Memory B cell (primary cell): ENCODE results near the gene IGF2BP1.

ENCODE experiments used
- ATAC-seq: fragments of 150-1000 bp; cut with Tn5 transposase; 2 replicates; pipeline ENCODE4 v1.10.0; 2021; ENCODE audit warnings: low read depth, mild to moderate bottlenecking, moderate library complexity
- DNase-seq, 2 donors: peaks; one replicate each; pipeline ENCODE4 v3.0.0; 2022; ENCODE audit warnings: low spot score in 2 of 2
- H3K27ac Mint-ChIP-seq: one replicate; pipeline ENCODE4 v1.8.0; 2022; ENCODE audit warnings: mild to moderate bottlenecking, moderate library complexity, mixed read lengths
- H3K27me3 Mint-ChIP-seq: one replicate; pipeline ENCODE4 v1.8.0; 2022; ENCODE audit warnings: mixed read lengths
- H3K36me3 Mint-ChIP-seq: one replicate; pipeline ENCODE4 v1.8.0; 2022; ENCODE audit warnings: mild to moderate bottlenecking, mixed read lengths
- H3K4me1 Mint-ChIP-seq: one replicate; pipeline ENCODE4 v1.8.0; 2022; ENCODE audit warnings: mixed read lengths
- H3K4me3 Mint-ChIP-seq: one replicate; pipeline ENCODE4 v1.8.0; 2022; ENCODE audit warnings: mild to moderate bottlenecking, moderate library complexity, mixed read lengths
- H3K9me3 Mint-ChIP-seq: one replicate; pipeline ENCODE4 v1.8.0; 2022; ENCODE audit warnings: mixed read lengths

Gene IGF2BP1

DNA sequence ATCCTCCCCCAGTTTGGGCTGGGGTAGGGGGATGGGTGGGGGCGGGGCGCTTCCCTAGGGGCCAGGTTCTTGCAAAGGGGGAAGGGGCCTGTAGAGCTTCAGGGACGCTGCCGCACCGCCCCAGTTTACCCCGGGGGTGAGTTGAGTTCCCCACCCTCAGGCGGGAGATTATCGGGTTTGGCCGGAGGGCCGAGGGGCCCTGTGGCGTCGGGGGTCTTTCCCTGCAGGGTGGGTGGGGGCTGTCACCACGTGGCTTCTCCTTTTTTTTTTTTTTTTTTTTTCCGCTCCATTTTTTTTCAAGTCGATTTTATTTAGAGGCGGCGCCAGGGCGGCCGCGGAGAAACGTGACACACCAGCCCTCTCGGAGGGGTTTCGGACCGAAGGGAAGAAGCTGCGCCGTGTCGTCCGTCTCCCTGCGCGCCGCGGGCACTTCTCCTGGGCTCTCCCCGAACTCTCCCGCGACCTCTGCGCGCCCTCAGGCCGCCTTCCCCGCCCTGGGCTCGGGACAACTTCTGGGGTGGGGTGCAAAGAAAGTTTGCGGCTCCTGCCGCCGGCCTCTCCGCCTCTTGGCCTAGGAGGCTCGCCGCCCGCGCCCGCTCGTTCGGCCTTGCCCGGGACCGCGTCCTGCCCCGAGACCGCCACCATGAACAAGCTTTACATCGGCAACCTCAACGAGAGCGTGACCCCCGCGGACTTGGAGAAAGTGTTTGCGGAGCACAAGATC lies at the start of gene IGF2BP1:
IGF2BP1 (plus strand) TSS at position 283 of the 724 bp plus-strand sequence; CDS start at position 644, 361 bp downstream.
- H3K27me3 Mint-ChIP-seq: peaks cover 34% of the 10 kb centered on the region

DNA sequence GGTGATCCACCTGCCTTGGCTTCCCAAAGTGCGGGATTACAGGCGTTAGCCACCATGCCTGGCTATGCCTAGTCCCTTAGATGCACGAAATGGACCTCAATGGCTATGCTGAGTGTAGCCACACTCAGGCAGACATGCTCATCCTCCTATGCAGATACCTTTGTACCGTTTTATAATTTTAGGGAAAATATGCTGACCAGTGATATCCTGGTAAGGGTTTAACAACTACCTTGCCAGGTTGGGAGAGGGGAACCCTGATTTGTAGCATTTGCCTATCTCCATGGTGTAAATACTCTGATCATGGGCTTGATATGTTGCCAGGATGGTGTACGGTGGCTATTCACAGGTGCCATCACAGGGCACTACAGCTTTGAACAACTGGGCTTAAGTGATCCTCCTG lies 45.6 kb upstream of the IGF2BP1 start:
- Mint-ChIP-seq H3K9me3 (peaks cover 4% of the 10 kb centered on the region), H3K4me3 (no peak overlapping the region), H3K4me1 (peaks cover 4% of the 10 kb centered on the region), H3K27ac (no peak overlapping the region), H3K36me3 (peaks cover 6% of the 10 kb centered on the region), H3K27me3 (peaks cover 8% of the 10 kb centered on the region)
- ATAC-seq: no peak
- no peak for DNase-seq

More for the DNA sequence above, at the start of gene IGF2BP1:
- H3K4me1 Mint-ChIP-seq: peaks cover 12% of the 10 kb centered on the region
- peak within 1 kb of the TSS; percentile 46 for H3K27ac Mint-ChIP-seq
- DNase-seq: peak; percentile 19 to 44
- H3K4me3 Mint-ChIP-seq: peak within 1 kb of the TSS; percentile 68
- peaks cover 1% of the 10 kb centered on the region for H3K9me3 Mint-ChIP-seq
- ATAC-seq: no peak
- H3K36me3 Mint-ChIP-seq: no peaks in the 10 kb centered on the region

DNA sequence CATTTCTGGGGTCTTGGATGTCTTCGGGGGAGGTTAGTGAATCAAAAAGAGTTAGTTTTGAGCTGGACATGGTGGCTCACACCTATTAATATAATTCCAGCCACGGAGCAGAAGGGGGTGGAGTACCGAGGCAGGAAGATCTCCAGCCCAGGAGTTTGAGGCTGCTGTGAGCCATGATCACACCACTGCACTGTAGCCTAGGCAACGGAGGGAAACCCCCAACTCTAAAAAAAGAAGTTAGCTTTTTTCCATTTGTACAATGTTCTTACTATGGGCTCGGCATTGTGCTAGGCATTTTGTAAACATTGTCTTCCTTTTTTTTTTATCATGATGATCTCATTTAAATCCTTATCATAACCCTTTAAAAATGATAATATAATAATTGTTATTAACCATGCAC lies 44.3 kb upstream of the IGF2BP1 start:
- Mint-ChIP-seq H3K9me3 (peaks cover 2% of the 10 kb centered on the region), H3K4me1 (peaks cover 4% of the 10 kb centered on the region), H3K27ac (peak overlapping the region; percentile 22), H3K4me3 (no peak overlapping the region), H3K36me3 (peaks cover 3% of the 10 kb centered on the region), H3K27me3 (peaks cover 7% of the 10 kb centered on the region)
- ATAC-seq (peak; percentile 89), DNase-seq (peak in 1 of 2 donors; percentile 10)

DNA sequence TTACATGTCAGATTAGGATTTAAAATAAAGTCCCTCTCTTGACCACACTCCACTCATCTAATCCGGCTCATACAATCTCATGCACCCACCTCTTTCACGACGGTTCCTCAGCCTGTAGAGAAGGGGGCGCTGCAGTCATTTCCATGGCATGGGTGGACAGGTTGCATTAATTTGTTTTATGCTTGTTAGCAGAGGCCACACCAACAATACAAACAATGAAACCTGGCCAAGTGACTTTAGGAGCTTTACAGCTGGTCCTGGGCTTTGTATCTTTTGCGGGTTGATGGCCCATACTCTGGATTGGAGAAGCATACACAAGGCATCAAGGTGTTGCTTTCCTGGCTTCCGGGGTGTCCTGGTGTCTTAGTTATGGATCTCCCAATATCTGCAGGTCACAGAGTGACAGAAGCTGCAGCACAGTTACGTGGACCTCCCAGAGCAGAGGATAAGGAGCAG lies 42.9 kb upstream of the IGF2BP1 start:
- ATAC-seq (no peak), DNase-seq (no peak)
- H3K9me3 Mint-ChIP-seq: peaks cover 1% of the 10 kb centered on the region
- H3K4me3 Mint-ChIP-seq: no peak overlapping the region
- peaks cover 10% of the 10 kb centered on the region for H3K27me3 Mint-ChIP-seq
- H3K27ac Mint-ChIP-seq: no peak overlapping the region
- H3K36me3 Mint-ChIP-seq: peaks cover 1% of the 10 kb centered on the region
- H3K4me1 Mint-ChIP-seq: peaks cover 4% of the 10 kb centered on the region

DNA sequence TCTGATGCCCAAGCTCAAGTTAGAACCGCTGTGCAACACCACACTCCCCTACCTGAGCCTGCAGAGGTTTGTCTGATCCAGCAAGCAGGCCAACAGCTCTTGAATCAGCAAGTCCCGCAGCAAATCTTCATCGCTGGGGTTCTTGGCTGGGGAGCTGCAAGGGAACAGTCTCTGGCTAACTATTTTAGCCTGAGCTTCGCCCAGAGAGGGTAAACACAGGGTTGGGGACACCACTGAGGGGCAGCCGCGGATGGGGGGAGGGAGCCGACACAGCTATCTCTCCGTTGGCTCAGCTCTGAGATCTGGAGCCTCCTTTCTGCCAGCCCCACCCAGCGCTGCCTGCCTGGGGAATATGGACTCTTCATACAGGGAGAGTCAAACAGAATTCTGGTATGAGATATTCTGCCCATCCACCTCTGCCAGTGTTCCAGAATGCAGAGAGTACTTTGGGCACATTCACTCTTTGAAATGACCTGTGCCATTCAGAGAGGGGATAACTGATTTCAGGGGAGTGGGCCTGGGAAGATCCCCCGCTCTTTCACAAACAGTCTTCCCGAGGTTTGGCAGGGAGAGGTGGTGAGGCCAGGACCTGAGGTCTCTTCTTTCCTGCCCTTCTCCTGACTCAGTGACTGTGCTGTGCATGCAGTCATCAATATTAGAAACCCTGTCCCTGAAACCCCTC lies 36.2 kb upstream of the IGF2BP1 start:
- Mint-ChIP-seq H3K4me1 (no peaks in the 10 kb centered on the region), H3K36me3 (peaks cover 1% of the 10 kb centered on the region), H3K9me3 (peaks cover 1% of the 10 kb centered on the region), H3K27ac (no peak overlapping the region), H3K27me3 (peaks cover 27% of the 10 kb centered on the region), H3K4me3 (no peak overlapping the region)
- DNase-seq (no peak), ATAC-seq (no peak)

DNA sequence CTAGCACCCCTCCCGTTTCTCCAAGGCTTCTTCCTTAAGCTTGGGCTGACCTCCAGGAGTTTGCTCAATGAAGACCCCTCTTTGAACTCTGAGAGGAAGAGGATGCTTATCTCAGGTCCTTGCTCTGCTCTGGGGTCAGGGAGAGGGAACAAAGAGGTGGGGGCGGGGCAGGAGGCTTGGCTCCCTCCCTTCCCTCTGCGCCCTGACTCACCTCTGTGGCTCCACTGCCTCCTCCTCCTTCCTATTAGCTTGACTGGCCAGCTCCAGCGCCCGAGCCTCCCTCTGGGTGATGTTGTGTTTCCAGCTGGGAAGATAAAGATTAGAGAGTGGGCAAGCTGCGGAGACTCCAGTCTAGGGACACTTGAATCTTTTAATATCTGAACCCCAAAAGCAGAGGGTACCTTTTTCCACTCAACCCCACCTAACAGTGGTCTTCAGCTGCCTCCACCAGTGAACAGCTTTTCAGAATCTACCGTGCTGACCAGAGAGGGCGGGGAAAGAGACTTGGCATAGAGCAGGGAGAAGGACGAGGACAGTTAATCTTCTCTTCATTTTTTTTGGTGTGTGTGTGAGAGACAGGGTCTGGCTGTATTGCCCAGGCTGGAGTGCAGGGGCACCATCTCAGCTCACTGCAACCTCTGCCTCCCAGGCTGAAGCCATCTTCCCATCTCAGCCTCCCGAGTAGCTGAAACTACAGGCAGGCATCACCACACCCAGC lies 35.5 kb upstream of the IGF2BP1 start:
- H3K27ac Mint-ChIP-seq: no peak overlapping the region
- no peaks in the 10 kb centered on the region for H3K4me1 Mint-ChIP-seq
- H3K27me3 Mint-ChIP-seq: peaks cover 24% of the 10 kb centered on the region
- no peak for DNase-seq
- H3K4me3 Mint-ChIP-seq: no peak overlapping the region
- no peak for ATAC-seq
- H3K9me3 Mint-ChIP-seq: no peaks in the 10 kb centered on the region
- no peaks in the 10 kb centered on the region for H3K36me3 Mint-ChIP-seq

DNA sequence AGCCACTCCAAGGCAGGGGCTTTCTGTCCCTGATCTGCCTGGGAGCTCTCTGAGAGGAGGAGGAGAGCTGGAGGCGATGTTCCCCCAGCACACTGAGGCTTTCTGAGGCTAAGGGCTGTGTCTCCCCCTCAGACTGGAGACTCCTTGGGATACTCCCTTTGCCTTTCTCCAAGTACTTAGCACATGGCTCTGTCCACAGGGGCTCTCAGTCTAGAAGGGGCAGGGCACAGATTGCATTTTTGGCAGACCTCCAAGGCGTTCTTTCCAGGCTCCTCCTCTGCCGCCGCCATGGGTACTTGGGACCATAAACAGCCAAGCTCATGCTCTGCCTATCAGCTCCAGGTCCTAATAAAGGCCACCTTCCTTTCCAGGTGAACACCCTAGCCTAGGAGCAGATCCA lies 27.0 kb upstream of the IGF2BP1 start:
- no peaks in the 10 kb centered on the region for H3K9me3 Mint-ChIP-seq
- ATAC-seq (no peak), DNase-seq (no peak)
- H3K27ac Mint-ChIP-seq: no peak overlapping the region
- no peak overlapping the region for H3K4me3 Mint-ChIP-seq
- peaks cover 22% of the 10 kb centered on the region for H3K27me3 Mint-ChIP-seq
- no peaks in the 10 kb centered on the region for H3K36me3 Mint-ChIP-seq
- H3K4me1 Mint-ChIP-seq: no peaks in the 10 kb centered on the region

DNA sequence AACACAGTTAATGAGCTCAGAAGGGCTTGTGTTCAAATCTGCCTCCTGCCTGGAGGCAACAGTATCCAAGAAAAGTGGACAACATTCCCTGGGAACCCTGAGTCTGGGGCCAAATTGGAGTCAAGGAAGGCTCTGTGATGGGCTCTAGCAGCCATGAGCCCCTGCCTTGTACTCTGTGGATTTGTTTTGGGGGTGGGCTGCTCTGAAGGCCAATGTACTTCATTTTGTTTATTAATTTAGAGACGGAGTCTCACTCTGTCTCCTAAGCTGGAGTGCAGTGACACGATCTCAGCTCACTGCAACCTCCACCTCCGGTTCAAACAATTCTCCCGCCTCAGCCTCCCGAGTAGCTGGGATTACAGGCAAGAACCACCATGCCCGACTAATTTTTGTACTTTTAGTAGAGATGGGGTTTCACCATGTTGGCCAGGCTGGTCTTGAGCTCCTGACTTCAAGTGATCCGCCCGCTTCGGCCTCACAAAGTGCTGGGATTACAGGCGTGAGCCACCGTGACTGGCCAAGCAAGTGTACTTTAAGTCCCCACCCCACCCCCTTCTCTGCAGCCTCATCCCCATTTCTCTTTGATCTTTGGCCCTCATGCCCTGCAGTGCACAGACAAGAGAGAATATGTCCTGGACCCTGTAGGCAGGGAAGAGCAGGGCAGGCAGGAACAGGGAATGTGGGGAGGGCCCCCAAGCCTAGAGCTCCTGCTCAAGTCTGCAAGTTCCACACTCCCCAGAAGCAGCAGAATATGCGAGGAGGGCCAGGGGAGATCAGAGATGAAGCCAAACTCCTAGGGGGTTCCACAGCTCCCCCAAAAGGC lies 26.1 kb upstream of the IGF2BP1 start:
- ATAC-seq: no peak
- no peak overlapping the region for H3K27ac Mint-ChIP-seq

DNA sequence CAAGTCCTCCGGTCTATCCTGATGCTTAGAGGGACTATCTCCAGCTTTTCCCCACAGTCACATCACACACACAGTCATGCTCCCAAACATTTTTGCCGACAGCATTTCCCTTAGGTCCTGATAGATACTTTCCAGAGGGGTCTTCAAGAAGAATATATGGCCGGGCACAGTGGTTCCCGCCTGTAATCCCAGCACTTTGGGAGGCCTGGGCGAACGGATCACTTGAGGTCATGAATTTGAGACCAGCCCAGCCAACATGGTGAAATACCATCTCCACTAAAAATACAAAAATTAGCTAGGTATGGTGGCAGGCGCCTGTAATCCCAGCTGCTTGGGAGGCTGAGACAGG lies 24.5 kb upstream of the IGF2BP1 start:
- ATAC-seq (no peak), DNase-seq (no peak)
- H3K27ac Mint-ChIP-seq: no peak overlapping the region
- no peaks in the 10 kb centered on the region for H3K4me1 Mint-ChIP-seq
- no peaks in the 10 kb centered on the region for H3K36me3 Mint-ChIP-seq
- no peak overlapping the region for H3K4me3 Mint-ChIP-seq
- peaks cover 16% of the 10 kb centered on the region for H3K27me3 Mint-ChIP-seq
- no peaks in the 10 kb centered on the region for H3K9me3 Mint-ChIP-seq

More for the DNA sequence above, 26.1 kb upstream of the IGF2BP1 start:
- Mint-ChIP-seq H3K4me3 (no peak overlapping the region), H3K36me3 (no peaks in the 10 kb centered on the region), H3K4me1 (no peaks in the 10 kb centered on the region), H3K9me3 (no peaks in the 10 kb centered on the region), H3K27me3 (peaks cover 19% of the 10 kb centered on the region)
- no peak for DNase-seq

DNA sequence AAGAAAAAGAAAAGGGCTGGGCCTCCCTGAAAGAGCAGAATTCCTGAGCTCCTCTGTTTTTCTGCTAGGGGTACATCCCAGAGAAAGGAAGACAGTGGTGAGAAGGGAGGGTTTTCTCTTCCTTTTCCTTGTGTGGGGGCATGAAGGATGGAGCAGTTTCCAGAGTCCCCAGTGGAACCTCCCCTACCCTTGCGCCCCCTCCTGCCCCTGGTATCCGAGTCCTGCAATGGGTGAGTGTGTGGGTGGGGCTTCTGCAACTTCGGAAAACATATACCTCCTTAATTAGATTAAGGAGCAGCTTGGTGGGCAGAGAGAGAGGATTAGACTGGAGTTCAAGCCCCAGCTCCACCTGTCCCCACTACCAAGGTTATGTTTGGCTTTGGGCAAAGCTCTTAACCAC lies 23.4 kb upstream of the IGF2BP1 start:
- peaks cover 12% of the 10 kb centered on the region for H3K27me3 Mint-ChIP-seq
- no peak overlapping the region for H3K4me3 Mint-ChIP-seq
- ATAC-seq: no peak
- DNase-seq: no peak
- no peaks in the 10 kb centered on the region for H3K36me3 Mint-ChIP-seq
- H3K27ac Mint-ChIP-seq: no peak overlapping the region
- H3K9me3 Mint-ChIP-seq: no peaks in the 10 kb centered on the region
- no peaks in the 10 kb centered on the region for H3K4me1 Mint-ChIP-seq

DNA sequence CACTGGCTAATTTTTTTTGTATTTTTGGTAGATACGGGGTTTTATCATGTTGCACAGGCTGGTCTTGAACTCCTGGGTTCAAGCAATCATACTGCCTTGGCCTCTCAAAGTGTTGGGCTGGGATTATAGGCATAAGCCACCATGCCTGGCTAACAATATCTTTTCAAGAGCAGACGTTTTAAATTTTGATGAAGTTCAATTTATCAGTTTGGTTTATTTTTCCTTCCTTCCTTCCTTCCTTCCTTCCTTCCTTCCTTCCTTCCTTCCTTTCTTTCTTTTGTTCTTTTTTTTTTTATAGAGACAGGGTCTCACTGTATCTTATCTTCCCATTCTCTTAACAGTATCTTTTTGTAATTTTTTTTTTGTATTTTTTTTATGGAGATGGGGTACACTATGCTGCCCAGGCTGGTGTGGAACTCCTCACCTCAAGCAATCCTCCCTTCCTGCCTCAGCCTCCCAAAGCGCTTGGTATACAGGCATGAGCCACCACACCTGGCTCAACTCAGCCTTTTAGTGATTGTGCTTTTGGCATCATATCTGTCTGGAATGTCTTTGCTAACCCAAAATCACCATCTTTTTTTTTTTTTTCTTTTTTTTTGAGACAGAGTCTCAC lies 15.2 kb upstream of the IGF2BP1 start:
- no peaks in the 10 kb centered on the region for H3K27me3 Mint-ChIP-seq
- no peaks in the 10 kb centered on the region for H3K4me1 Mint-ChIP-seq
- peaks cover 5% of the 10 kb centered on the region for H3K9me3 Mint-ChIP-seq
- no peaks in the 10 kb centered on the region for H3K36me3 Mint-ChIP-seq
- H3K4me3 Mint-ChIP-seq: no peak overlapping the region
- no peak for DNase-seq
- H3K27ac Mint-ChIP-seq: no peak overlapping the region
- ATAC-seq: no peak

DNA sequence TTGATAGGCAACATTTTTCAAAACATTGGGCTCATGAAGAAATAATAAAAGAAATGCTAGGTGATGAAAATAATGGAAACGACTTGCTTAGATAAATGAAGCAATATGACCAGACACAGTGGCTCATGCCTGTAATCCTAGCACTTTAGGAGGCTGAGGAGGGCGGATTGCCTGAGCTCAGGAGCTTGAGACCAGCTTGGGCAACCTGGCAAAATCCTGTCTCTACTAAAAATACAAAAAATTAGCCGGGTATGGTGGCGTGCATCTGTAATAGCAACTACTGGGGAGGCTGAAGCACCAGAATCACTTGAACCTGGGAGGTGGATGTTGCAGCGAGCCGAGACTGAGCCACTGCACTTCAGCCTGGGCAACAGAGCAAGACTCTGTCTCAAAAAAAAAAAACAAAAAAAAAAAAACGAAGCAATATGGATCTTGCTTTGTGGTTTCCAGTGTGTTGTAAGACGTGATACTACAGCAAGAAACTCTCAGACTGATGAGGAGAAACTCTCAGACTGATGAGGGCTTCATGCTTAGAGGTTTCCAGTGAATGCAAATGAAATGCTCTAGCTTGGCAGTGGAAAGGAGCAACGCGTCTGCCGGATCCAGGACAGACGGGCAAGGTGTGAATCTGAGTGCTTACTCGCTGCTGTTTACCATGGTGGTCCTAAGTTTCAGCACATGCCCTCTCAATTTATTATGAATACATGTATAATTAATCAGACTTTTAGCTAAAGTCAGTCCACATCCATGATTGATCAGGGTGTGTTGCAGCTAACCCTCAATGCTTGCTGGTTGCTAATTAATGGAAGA lies 11.5 kb upstream of the IGF2BP1 start:
- DNase-seq (no peak), ATAC-seq (no peak)
- H3K36me3 Mint-ChIP-seq: no peaks in the 10 kb centered on the region
- H3K9me3 Mint-ChIP-seq: peaks cover 5% of the 10 kb centered on the region
- no peak overlapping the region for H3K4me3 Mint-ChIP-seq
- H3K4me1 Mint-ChIP-seq: no peaks in the 10 kb centered on the region
- H3K27ac Mint-ChIP-seq: no peak overlapping the region
- H3K27me3 Mint-ChIP-seq: no peaks in the 10 kb centered on the region

DNA sequence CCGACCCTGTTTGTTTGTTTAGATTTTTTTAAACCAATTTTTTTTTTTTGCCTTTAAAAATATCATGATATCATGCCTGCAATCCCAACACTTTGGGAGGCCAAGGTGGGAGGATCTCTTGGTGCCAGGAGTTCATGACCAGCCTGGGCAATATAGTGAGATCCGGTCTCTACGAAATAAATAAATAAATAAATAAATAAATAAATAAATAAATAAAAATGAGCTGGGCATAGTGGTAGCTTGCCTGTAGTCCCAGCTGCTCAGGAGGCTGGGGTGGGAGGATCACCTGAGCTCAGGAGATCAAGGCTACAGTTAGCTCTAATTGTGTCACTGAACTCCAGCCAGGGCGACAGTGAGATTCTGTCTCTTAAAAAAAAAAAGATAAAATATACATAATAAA lies 8.1 kb upstream of the IGF2BP1 start:
- H3K4me3 Mint-ChIP-seq: no peak overlapping the region
- H3K4me1 Mint-ChIP-seq: no peaks in the 10 kb centered on the region
- peaks cover 11% of the 10 kb centered on the region for H3K27me3 Mint-ChIP-seq
- no peaks in the 10 kb centered on the region for H3K36me3 Mint-ChIP-seq
- ATAC-seq (no peak), DNase-seq (no peak)
- no peak overlapping the region for H3K27ac Mint-ChIP-seq
- no peaks in the 10 kb centered on the region for H3K9me3 Mint-ChIP-seq
